Effector memory CD4-positive, alpha-beta T cell (primary cell): ENCODE measurements around the gene BPIFA2.

Source experiments
- DNase-seq, 3 donors: peaks; one replicate each; pipeline ENCODE4 v3.0.0-alpha.2; 2020
- H3K27ac ChIP-seq: 2 replicates; pipeline ENCODE4 v1.7.0; 2013; ENCODE audit warnings: mild to moderate bottlenecking, low read length, moderate library complexity; ENCODE audit not compliant: insufficient read depth, poor library complexity, severe bottlenecking
- H3K27me3 ChIP-seq: replicated peaks from 2 replicates; pipeline ENCODE4 v1.7.0; 2013; ENCODE audit warnings: mild to moderate bottlenecking, low read length; ENCODE audit not compliant: insufficient read depth, control insufficient read depth, poor library complexity, severe bottlenecking
- H3K36me3 ChIP-seq: 2 replicates; pipeline ENCODE4 v1.7.0; 2013; ENCODE audit warnings: mild to moderate bottlenecking, low read length, moderate library complexity; ENCODE audit not compliant: control insufficient read depth, insufficient read depth
- H3K4me1 ChIP-seq: 2 replicates; pipeline ENCODE4 v1.7.0; 2013; ENCODE audit warnings: low read length, mild to moderate bottlenecking; ENCODE audit not compliant: control insufficient read depth, insufficient read depth, poor library complexity, severe bottlenecking
- H3K4me3 ChIP-seq: 2 replicates; pipeline ENCODE4 v1.7.0; 2013; ENCODE audit warnings: low read length, low read depth, mild to moderate bottlenecking; ENCODE audit not compliant: insufficient read depth, poor library complexity, severe bottlenecking
- H3K9me3 ChIP-seq: 2 replicates; pipeline ENCODE4 v1.7.0; 2013; ENCODE audit warnings: mild to moderate bottlenecking, low read length, moderate library complexity; ENCODE audit not compliant: control insufficient read depth

BPIFA2 gene

DNA sequence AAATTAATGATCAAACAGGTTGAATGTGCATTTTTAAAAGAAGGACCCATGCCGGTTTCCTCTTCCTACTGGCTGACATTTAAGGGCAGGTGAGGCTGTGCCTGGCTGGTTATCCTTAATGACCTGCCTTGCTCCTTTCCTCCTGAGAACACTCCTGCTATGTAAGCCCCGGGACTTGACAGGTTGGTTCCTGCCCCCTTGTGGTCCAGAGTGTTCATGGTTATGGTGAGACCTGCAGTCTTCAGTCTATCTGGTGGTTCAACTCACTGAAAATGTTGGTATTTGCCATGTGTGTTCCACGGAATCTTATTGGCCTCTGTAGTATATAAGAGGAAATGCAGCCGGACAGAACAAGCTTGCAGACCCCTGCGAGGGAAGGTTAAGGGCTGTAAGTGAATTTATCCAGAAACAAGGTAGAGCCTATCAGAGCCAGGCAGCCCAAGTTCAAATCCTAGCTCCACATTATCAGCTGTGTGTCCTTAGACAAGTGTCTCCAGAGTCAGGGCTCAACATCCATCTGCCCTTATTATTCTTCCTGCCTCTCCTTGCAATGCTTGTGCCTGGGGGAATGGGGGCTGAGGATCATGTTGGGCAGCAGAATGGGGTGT, 44.0 kb downstream of the BPIFA2 start:
- no peak for DNase-seq
- Histone ChIP-seq H3K36me3 (no peaks in the 10 kb centered on the region), H3K27ac (no peak overlapping the region), H3K4me1 (no peaks in the 10 kb centered on the region), H3K27me3 (no peaks in the 10 kb centered on the region), H3K4me3 (no peak overlapping the region), H3K9me3 (no peaks in the 10 kb centered on the region)

DNA sequence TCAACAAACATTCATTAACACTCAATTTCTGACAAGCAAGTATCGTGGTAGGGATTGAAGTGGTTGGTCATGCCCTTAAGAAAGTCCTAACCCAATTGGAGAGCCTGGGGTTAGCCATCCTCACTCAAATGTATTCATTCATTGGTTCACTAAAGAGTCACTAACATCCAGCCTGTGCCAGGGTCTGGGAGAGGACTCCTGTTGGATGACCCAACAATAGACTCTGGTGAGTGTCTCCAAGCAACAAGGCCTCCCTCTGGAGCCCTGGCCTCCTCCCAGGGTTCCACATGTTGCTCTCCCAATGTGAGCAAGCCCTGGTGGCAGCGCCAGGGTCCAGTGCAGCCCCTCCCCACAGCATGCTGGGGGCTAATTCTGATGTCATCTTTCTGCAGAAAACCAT, 49.1 kb downstream of the BPIFA2 start, which contains the start of gene BPIFA3:
Gene BPIFA3 (plus strand): TSS at position 301 of the 400 bp plus-strand sequence. CDS start 185 bp downstream, outside the sequence.
- no peak for DNase-seq
- Histone ChIP-seq H3K4me3 (no peak within 1 kb of the TSS), H3K4me1 (no peaks in the 10 kb centered on the region), H3K27ac (no peak within 1 kb of the TSS), H3K9me3 (no peaks in the 10 kb centered on the region), H3K27me3 (no peaks in the 10 kb centered on the region), H3K36me3 (no peaks in the 10 kb centered on the region)

DNA sequence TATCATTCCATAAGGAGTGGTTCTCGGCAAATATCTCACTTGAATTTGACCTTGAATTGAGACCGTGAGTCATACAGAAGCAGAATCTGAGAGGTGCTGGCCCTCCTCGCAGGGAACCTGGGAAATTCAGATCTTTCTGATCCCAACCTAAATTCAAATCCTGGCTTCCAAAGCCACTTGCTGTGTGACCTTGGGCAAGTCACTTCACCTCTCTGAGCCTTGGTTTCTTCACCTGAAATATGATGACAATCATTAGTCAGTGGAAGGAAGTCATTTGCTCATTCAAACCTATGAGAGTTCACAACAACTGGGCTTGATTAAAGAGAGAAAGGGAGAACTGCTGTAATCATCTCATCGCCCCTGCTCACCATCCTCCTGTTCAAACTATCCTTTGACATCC, 56.4 kb downstream of the BPIFA2 start:
- Histone ChIP-seq H3K27ac (no peak overlapping the region), H3K9me3 (no peaks in the 10 kb centered on the region), H3K27me3 (no peaks in the 10 kb centered on the region), H3K36me3 (no peaks in the 10 kb centered on the region), H3K4me1 (no peaks in the 10 kb centered on the region), H3K4me3 (no peak overlapping the region)
- DNase-seq: no peak

DNA sequence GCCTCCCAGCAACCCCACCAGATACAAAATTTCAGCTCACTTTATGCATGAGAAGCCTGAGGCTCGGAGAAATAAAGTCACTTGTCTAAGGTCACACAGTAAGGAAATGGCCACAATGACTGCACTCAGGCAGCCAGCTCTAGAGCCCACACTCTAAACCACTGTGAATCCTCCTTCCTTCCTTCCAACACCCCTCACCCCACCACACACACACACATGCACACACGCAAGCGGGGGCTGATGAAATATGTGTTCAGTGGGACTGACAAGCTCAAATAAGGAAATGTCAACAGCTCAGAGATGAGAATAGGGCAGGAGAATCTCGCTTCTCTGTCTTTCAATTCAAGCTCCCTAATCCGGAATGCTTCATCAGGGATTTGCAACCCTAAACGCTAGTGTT, 61.9 kb downstream of the BPIFA2 start:
- no peak overlapping the region for H3K4me3 ChIP-seq
- no peaks in the 10 kb centered on the region for H3K36me3 ChIP-seq
- no peaks in the 10 kb centered on the region for H3K4me1 ChIP-seq
- H3K9me3 ChIP-seq: no peaks in the 10 kb centered on the region
- no peak for DNase-seq
- H3K27me3 ChIP-seq: no peaks in the 10 kb centered on the region
- no peak overlapping the region for H3K27ac ChIP-seq
